Spleen (tissue), 11 donors: ENCODE results near the gene SLC35B4. TPM values are rescaled to one million over a fixed set of nuclear protein-coding genes. Genes with fewer than 3 reads are reported as not detected.

Experiments
- DNase-seq: peaks from one replicate; pipeline ENCODE4 v3.0.0-alpha.2; 2020
- H3K27ac ChIP-seq, 8 donors: fragments of 200-600 bp; sonication (generic) in 7 of 8; 1 replicate in 4 of 8; 2 replicates in 4 of 8; pipeline versions ENCODE4 v1.5.0 to v1.8.0; 2016 to 2021; ENCODE audit warnings: inconsistent platforms in 4 of 8, mild to moderate bottlenecking in 4 of 8, moderate library complexity in 1 of 8
- H3K27me3 ChIP-seq, 7 donors: fragments of 200-600 bp; sonication (generic) in 6 of 7; replicated peaks in 1 of 7; 1 replicate in 4 of 7; 2 replicates in 3 of 7; pipeline versions ENCODE4 v1.5.0 to v1.8.0; 2016 to 2021; ENCODE audit warnings: inconsistent platforms in 3 of 7, mild to moderate bottlenecking in 1 of 7
- H3K36me3 ChIP-seq, 6 donors: fragments of 200-600 bp; sonication (generic) in 5 of 6; 1 replicate in 4 of 6; 2 replicates in 2 of 6; pipeline versions ENCODE4 v1.5.0 to v1.8.0; 2016 to 2021; ENCODE audit warnings: inconsistent platforms in 2 of 6
- H3K4me1 ChIP-seq, 6 donors: fragments of 200-600 bp; sonication (generic) in 5 of 6; 1 replicate in 3 of 6; 2 replicates in 3 of 6; pipeline versions ENCODE4 v1.5.0 to v1.8.0; 2016 to 2021; ENCODE audit warnings: inconsistent platforms in 3 of 6
- H3K4me3 ChIP-seq, 8 donors: fragments of 200-600 bp; sonication (generic) in 7 of 8; 1 replicate in 4 of 8; 2 replicates in 4 of 8; pipeline versions ENCODE4 v1.5.0 to v1.8.0; 2016 to 2021; ENCODE audit warnings: inconsistent platforms in 4 of 8, mild to moderate bottlenecking in 4 of 8, moderate library complexity in 2 of 8
- H3K9me3 ChIP-seq, 8 donors: fragments of 200-600 bp; sonication (generic) in 7 of 8; 1 replicate in 4 of 8; 2 replicates in 4 of 8; pipeline versions ENCODE4 v1.5.0 to v1.8.0; 2016 to 2021; ENCODE audit warnings: inconsistent platforms in 4 of 8
- POLR2A ChIP-seq, 3 donors: fragments of 450-650 bp; IDR thresholded peaks; one replicate each; pipeline ENCODE4 v1.5.1; 2017; ENCODE audit warnings: antibody characterized with exemption in 3 of 3, mild to moderate bottlenecking in 1 of 3
- POLR2AphosphoS5 ChIP-seq, 3 donors: sonication (generic); formaldehyde crosslinking; IDR thresholded peaks; one replicate each; pipeline ENCODE4 v1.5.1; 2017; ENCODE audit warnings: antibody characterized with exemption in 3 of 3
- WGBS, 5 donors: extraction: QIAGEN DNeasy Blood & Tissue Kit in 3 of 5; methylation state at CpG; one replicate each; pipeline versions ENCODE4 v1.1.5 to v1.1.7; 2013 to 2018; 5-methylcytosine and 5-hydroxymethylcytosine counted together
- intact Hi-C: fragments of 100-400 bp; cut with DNase I; formaldehyde crosslinking; loops from one replicate; pipeline ENCODE4 v1.15.0; 2023; ENCODE audit warnings: low total_unique reads
- polyA plus RNA-seq, 3 donors: library from polyadenylated mRNA; stranded (reverse); fragments of 200-250 nt; gene quantifications; one replicate each; pipeline ENCODE4 v1.2.1, GENCODE V29; 2013
- total RNA-seq, 7 donors: library from RNA; depleted of rRNA in 3 of 7; stranded (reverse); fragments of >200 nt in 3 of 7; fragmentation: NEBNext Ultra II Directional in 4 of 7; extraction: Animal tissue kit (Norgen Biotek cat#: 25700) in 4 of 7; gene quantifications; one replicate each; pipeline versions ENCODE4 v1.1.0 to v1.2.1, GENCODE V29; 2016 to 2021
- TF ChIP-seq, protein P1 (sequence below), 11 experiments: fragments of 200-600 bp in 7 of 11; fragments of 450-650 bp in 4 of 11; sonication (generic) in 4 of 11; IDR thresholded peaks in 8 of 11; conservative IDR thresholded peaks in 3 of 11; 1 replicate in 7 of 11; 2 replicates in 4 of 11; pipeline versions ENCODE4 v1.4.0 to v1.8.0; 2016 to 2021; ENCODE audit warnings: antibody characterized with exemption in 11 of 11, inconsistent platforms in 4 of 11, mild to moderate bottlenecking in 1 of 11
- donor health status: healthy with polysubstance abuse.
- donor health status: DM: no; HTN: no; CAD: no; lungs with moderate emphysema.
- donor health status: DM: no; HTN: no; CAD: no.
- donor health status: Bipolar disorder and iron deficiency.
- donor health status: healthy.
- donor health status: DM: no; HTN: no; CAD: no.
- donor health status: DM: yes; HTN: yes; CAD: no.

The SLC35B4 gene
- total and polyA plus RNA-seq, 10 donors: 3.4 to 19.0 (median 11.9) TPM

DNA sequence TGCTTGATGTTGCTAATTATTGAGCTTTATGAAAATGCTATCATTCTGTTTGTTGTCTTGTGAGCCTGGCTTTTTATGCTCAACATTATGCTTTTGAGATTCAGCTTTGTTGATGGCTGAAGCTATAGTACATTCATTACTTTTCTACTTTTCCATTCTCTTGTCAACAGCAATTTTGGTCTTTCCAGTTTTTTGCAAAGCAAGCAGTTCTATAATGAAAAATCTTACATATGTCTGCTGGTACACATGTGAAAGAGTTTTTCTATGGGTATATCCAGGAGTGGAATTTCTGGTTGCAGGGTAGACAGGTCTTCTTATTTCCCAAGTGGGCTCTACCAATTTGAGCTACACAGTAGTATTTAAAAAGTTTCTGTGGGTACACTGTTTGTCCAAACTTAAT lies 36.8 kb downstream of the SLC35B4 start:
- intact Hi-C loops: no loop called here
- H3K9me3 ChIP-seq: no peaks in the 10 kb centered on the region
- TF ChIP-seq, protein P1, sequence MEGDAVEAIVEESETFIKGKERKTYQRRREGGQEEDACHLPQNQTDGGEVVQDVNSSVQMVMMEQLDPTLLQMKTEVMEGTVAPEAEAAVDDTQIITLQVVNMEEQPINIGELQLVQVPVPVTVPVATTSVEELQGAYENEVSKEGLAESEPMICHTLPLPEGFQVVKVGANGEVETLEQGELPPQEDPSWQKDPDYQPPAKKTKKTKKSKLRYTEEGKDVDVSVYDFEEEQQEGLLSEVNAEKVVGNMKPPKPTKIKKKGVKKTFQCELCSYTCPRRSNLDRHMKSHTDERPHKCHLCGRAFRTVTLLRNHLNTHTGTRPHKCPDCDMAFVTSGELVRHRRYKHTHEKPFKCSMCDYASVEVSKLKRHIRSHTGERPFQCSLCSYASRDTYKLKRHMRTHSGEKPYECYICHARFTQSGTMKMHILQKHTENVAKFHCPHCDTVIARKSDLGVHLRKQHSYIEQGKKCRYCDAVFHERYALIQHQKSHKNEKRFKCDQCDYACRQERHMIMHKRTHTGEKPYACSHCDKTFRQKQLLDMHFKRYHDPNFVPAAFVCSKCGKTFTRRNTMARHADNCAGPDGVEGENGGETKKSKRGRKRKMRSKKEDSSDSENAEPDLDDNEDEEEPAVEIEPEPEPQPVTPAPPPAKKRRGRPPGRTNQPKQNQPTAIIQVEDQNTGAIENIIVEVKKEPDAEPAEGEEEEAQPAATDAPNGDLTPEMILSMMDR (IDR thresholded peaks at IDR 0.05 in 8 of 11, conservative IDR thresholded peaks at IDR 0.05 in 3 of 11): no peak
- TF ChIP-seq POLR2AphosphoS5 (IDR thresholded peaks at IDR 0.05): no peak
- no peak for TF ChIP-seq POLR2A (IDR thresholded peaks at IDR 0.05)
- no peak overlapping the region for H3K4me3 ChIP-seq
- H3K27me3 ChIP-seq: peaks cover 0 to 18% (median 0%) of the 10 kb centered on the region in 7 donors
- no peak for DNase-seq
- no peak overlapping the region for H3K27ac ChIP-seq
- no peaks in the 10 kb centered on the region for H3K36me3 ChIP-seq
- H3K4me1 ChIP-seq: no peaks in the 10 kb centered on the region

DNA sequence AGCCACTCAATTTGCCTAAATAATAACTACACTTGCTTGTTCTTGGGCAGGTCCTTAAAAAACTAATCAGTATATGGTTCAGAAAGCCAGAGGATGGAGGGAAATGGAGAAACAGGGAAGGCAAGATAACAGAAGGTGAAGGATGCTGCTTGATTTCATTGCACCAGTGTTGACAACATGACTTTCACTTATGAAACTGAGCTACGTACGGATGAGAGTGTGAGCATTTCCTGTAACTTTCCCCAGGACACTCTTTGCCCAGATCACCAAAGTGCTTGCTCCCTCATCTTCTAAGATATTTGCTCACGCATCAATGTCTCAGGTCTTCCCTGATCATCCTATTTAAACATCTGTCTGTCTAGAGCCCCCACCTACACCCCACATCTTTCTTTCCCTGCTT lies 37.4 kb downstream of the SLC35B4 start:
- H3K27me3 ChIP-seq: peaks cover 0 to 18% (median 0%) of the 10 kb centered on the region in 7 donors
- no peaks in the 10 kb centered on the region for H3K36me3 ChIP-seq
- no peak for TF ChIP-seq POLR2A (IDR thresholded peaks at IDR 0.05)
- no peak for TF ChIP-seq POLR2AphosphoS5 (IDR thresholded peaks at IDR 0.05)
- TF ChIP-seq, protein P1 (IDR thresholded peaks at IDR 0.05 in 8 of 11, conservative IDR thresholded peaks at IDR 0.05 in 3 of 11): no peak
- DNase-seq: no peak
- intact Hi-C loops: no loop called here
- no peaks in the 10 kb centered on the region for H3K4me1 ChIP-seq
- no peaks in the 10 kb centered on the region for H3K9me3 ChIP-seq
- WGBS, 5 donors: 68 to 85% (median 74%) methylated on average over 3 of the region's 3 CpGs
- H3K27ac ChIP-seq: no peak overlapping the region
- H3K4me3 ChIP-seq: no peak overlapping the region

- no peak for DNase-seq
- 77 to 86% (median 81%) methylated on average over 7 of the region's 7 CpGs for WGBS, 5 donors
- TF ChIP-seq, protein P1 (IDR thresholded peaks at IDR 0.05 in 8 of 11, conservative IDR thresholded peaks at IDR 0.05 in 3 of 11): no peak
- no peak for TF ChIP-seq POLR2AphosphoS5 (IDR thresholded peaks at IDR 0.05)
- no peak for TF ChIP-seq POLR2A (IDR thresholded peaks at IDR 0.05)
- Histone ChIP-seq H3K27ac (no peak overlapping the region), H3K27me3 (peaks cover 0 to 18% (median 0%) of the 10 kb centered on the region in 7 donors), H3K4me1 (no peaks in the 10 kb centered on the region), H3K9me3 (no peaks in the 10 kb centered on the region), H3K36me3 (no peaks in the 10 kb centered on the region), H3K4me3 (no peak overlapping the region)
- intact Hi-C loops: no loop called here
Measured at GRCh38 chr7:134278502-134279153, 38.1 kb downstream of the SLC35B4 start.

- H3K27ac ChIP-seq: no peak overlapping the region
- intact Hi-C loops: no loop called here
- DNase-seq: no peak
- WGBS, 5 donors: 38 to 53% (median 45%) methylated on average over 5 of the region's 5 CpGs
- no peaks in the 10 kb centered on the region for H3K36me3 ChIP-seq
- H3K4me1 ChIP-seq: no peaks in the 10 kb centered on the region
- no peak overlapping the region for H3K4me3 ChIP-seq
- TF ChIP-seq, protein P1 (IDR thresholded peaks at IDR 0.05 in 8 of 11, conservative IDR thresholded peaks at IDR 0.05 in 3 of 11): no peak
- TF ChIP-seq POLR2AphosphoS5 (IDR thresholded peaks at IDR 0.05) (no peak), POLR2A (IDR thresholded peaks at IDR 0.05) (no peak)
- no peaks in the 10 kb centered on the region for H3K9me3 ChIP-seq
- H3K27me3 ChIP-seq: peaks cover 0 to 3% (median 0%) of the 10 kb centered on the region in 7 donors
Measured at GRCh38 chr7:134276951-134277350, 39.8 kb downstream of the SLC35B4 start.
